NCI-H82 (cell line): Measurements from ENCODE around the gene GPR162.
"Not testable (repeated sequence)": the region's sequence is repeated elsewhere in the genome, so short reads cannot be mapped to it uniquely, and the experiment has no call there.

Experiments
- DNase-seq: peaks from one replicate; lab custom pipeline; 2025; lab: John Stamatoyannopoulos, UW

Gene GPR162

DNA sequence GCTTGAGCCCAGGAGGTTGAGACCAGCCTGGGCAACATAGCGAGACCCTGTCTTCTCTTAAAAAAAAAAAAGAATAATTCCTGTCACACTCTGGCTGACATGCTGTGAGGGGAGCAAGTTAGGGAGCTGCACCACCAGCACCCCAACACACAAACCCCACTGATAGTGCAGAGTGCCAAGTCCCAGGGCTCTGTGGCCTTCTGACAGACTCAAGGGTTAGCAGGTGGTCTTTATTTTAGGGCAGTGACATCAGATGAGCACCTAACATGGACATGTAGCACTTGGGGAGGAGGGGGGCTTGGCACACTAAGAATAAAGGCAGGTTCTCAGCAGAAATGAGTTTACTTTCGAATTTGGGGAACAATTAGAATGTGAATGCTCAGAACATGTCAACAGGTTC is 37.2 kb downstream of the GPR162 start:
- no peak for DNase-seq

DNA sequence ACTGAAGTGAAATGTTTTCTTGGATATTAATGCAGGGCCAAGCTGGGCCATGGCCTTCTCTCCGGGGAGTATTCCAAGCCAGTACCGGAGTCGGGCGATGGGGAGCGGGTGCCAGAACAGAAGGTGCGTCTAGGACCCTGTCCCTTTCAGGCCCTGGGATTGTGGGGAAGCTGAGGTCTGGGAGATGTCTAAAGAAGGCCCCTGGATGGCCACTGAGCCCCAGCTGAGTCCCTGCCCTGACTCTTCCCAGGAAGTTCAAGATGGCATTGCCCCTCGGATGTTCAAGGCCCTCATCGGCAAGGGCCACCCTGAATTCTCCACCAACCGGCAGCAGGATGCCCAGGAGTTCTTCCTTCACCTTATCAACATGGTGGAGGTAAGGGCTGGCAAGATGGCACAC is 38.5 kb downstream of the GPR162 start:
- no peak for DNase-seq

DNA sequence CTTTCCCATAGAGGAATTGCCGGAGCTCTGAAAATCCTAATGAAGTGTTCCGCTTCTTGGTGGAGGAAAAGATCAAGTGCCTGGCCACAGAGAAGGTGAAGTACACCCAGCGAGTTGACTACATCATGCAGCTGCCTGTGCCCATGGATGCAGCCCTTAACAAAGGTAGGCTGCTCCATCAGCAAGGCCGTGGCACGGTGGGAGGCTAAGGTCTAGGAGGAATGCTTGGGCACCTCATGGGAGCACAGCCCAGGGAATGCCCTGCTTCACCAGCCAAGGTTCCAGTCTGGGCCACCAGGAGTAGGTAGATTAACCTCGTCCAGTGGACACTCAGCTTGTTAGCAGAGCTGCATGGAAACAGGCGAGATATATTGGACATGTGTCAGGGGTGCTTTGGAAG is 39.3 kb downstream of the GPR162 start:
- DNase-seq = no peak

DNA sequence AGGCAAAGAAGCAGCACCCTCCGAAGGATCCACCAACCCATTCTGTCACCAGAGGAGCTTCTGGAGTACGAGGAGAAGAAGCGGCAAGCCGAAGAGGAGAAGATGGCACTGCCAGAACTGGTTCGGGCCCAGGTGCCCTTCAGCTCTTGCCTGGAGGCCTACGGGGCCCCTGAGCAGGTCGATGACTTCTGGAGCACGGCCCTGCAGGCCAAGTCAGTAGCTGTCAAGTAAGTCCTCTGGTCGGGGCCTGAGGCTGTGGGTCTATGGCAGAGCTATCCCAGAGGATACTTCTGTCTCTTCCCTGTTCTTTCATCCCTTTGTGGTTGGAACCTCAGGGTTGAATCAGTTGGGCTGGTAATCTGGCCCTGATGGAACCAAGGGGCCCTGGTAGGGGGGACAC is 39.8 kb downstream of the GPR162 start:
- no peak for DNase-seq

DNA sequence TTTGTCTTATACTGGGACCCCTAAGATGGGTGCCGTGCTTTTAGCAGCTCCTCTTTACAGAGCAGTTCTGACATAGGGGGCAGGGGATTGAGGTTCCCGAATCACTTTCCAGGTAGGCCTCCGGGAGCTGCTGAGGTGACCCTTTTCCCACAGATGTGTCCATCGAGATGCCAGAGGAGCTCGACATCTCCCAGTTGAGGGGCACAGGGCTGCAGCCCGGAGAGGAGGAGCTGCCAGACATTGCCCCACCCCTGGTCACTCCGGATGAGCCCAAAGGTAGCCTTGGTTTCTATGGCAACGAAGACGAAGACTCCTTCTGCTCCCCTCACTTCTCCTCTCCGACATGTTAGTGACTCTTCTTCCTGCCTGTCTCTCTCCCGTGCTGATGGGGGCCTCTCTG is 41.4 kb downstream of the GPR162 start:
- DNase-seq = no peak

DNA sequence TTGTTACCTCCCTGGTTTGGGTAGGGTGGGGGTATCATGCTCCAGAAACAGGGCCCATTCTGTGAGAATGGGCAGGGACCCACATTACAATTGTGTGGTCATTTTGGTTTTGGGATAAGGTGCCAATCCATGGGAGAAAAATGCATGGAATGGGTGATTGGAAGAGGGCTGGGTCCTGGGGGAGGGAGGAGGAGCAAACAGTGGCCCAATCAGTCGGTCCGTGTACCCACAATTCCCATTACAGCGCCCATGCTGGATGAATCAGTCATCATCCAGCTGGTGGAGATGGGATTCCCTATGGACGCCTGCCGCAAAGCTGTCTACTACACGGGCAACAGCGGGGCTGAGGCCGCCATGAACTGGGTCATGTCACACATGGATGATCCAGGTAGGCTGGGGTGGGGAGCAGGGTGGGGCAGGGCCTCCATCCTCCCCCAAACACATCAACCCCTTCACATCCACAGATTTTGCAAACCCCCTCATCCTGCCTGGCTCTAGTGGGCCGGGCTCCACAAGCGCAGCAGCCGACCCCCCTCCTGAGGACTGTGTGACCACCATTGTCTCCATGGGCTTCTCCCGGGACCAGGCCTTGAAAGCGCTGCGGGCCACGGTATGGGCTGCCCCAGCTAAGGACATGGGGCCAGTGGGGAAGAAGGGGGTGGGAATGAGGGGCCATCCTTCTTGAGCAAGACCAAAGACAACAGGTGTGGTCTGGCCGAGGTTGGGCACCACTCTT is 42.1 kb downstream of the GPR162 start:
- DNase-seq = no peak

DNA sequence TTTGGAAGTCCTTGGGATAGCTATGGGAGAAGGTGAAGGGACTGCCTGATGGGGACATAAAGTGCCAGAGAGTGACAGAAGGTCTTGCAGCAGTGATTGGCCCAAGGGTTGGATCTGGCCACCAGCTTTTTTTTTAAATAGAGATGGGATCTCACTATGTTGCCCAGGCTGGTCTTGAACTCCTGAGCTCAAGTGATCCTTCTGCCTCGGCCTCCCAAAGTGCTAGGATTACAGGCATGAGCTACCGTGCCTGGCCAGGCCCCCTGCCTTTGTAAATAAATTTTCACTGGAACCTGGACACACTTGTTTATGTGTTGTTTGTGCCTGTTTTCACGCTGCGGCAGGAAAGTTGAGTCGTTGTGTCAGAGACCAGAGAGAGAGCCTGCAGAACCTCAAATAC is 43.7 kb downstream of the GPR162 start:
- not testable (repeated sequence) for DNase-seq

DNA sequence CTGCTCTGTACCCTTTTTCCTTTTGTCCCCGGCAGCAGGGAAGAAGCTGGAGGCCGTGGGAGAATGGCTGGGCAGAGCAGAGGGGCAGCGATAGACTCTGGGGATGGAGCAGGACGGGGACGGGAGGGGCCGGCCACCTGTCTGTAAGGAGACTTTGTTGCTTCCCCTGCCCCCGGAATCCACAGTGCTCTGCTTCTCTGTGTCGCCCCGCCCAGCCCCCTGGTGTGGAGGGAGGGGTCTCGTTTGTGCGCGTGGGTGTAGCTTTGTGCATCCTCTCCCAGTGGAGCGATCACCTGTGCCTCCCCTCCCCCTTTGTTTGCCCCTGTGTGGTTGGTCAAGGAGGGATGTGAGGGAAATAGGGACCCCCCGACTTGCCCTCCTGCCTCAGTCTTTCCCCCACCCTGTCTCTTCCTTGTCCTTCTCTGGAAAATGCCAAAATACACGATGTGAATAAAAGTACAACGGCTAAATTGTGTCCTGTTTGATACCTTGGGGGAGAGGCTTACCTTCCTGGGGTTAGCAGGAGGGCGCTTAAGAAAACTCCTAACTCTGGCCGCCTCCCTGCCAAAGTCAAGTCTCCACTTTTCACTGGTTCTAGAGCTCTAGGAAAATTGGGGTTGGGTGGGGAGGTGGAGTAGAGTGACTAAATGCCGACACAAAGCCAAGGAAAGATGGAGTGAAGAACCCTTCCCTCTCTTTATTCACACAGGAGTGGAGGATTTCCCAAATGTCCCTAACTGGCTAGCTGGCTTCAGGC is 44.7 kb downstream of the GPR162 start:
- peak; percentile 58 for DNase-seq

DNA sequence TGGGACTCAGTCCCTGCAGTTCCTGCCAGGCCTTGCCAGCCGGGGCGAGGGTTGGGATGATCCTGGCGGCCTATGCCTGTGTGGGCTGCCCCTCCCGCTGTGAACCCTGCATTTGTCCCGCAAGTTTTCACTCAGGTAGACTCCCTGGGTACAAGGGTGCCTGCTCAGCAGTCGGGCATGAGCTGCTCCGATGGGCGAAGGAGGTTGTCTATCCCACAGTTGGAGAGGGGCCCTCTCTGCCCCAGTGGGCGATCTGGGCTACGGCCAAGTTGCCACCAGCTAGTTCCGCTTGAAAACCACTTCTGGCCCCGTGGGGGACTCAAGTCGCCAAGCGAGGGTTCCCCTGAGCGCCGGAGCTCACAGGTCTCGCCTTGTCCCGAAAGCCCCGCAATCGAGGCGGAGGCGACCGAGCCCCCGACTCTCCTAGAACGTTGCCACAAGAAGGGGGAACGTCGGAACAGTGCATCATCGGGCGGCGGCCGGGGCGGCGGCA is 45.3 kb downstream of the GPR162 start:
- DNase-seq = no peak

DNA sequence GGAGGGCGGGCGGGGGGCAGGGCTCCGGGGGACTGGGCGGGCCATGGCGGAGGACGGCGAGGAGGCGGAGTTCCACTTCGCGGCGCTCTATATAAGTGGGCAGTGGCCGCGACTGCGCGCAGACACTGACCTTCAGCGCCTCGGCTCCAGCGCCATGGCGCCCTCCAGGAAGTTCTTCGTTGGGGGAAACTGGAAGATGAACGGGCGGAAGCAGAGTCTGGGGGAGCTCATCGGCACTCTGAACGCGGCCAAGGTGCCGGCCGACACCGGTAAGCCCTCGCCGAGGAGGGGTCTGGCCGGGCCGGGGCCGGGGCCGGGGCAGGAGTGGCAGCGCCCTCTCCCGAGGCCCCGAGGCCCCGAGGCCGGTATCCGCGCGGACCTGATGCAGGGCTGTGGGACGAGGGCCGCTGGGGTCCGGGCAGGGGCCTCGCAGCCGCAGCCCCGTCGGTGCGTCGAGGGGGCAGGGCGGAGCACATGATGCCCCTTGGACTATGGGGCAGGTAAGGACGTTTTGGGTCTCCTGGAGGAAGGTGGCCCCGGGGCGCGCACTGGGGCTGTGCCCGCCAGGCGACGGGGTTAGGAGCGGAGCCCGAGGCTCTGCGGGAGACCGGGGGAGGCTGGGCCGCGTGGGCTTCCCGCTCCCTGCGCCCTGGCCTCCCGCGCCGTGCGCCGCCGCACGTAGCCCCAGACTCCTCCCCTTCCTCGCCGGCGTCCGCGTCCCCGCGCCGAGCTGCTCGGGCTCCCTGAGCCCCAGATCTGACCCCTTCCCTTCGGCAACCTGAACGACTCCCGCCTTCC is 46.0 kb downstream of the GPR162 start, which contains the start of gene TPI1:
Gene TPI1 (plus strand): TSS at position 119 of the 798 bp plus-strand sequence. CDS start 36 bp downstream, at position 155.
- DNase-seq = peak; percentile 88

DNA sequence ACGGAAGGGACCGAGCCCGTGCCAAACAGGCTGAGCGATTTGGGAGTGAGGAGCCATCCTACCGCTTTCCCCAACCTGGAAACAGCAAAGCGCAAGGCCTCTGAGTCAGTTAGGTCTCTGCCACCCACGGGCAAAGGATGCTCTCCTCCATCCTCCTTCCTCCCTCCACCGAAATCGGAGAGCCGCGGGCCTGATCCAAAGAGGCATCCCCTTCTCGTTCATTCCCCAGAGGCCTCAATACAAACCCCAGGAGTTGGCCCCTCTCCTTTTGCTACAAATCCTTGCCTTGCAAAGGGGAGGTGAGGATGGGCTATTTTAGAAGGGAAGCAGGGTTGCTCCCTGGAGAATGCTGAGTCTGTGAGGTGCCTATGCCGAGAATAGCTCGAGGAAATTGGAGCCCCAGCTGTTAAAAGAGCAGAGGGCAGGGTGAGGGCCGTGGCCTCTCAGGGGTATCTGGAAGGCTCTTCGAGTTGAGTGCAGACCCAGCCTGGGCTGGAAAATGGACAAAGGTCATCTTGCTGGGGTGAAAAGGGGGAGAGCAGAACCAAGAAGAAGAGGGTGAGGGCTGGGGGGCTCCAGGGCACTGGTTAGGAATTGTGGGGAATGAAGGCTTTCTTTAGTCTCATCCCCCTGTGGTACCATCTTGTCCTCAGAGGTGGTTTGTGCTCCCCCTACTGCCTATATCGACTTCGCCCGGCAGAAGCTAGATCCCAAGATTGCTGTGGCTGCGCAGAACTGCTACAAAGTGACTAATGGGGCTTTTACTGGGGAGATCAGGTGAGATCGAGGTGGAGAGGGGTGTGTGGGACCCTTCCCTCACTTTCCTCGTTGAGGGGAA is 46.8 kb downstream of the GPR162 start:
- DNase-seq = peak; percentile 53

DNA sequence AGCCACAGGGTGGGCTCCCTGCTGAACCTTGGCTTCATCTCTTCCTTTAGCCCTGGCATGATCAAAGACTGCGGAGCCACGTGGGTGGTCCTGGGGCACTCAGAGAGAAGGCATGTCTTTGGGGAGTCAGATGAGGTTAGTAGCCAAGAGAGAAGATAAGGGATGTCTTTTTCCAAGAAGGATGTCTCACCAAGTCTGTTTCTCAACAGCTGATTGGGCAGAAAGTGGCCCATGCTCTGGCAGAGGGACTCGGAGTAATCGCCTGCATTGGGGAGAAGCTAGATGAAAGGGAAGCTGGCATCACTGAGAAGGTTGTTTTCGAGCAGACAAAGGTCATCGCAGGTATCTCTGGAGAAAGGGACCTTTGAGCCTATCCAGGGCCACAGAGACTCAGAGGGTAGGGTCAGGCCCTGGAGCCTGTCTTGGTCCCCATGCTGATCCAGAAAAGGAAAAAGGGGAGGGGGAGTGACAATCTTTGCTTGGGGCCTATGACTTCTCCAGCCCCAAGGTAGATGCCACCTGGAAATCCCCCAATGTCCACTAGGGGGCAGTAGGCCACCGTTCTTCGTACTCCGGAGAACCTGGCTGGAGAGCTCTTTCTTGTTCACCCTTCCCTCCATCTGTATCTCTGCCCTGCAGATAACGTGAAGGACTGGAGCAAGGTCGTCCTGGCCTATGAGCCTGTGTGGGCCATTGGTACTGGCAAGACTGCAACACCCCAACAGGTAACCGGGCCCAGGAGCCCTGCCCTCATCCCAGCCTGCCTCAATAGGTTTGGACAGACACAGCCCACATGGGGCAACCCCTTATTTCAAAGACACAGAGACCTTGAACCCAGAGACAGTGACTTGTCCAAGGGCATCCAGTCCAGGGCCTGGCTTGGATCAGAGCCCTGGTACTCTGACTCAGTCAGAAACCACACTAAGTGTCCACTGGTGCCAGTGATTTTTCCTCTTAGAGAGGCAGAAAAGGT is 47.7 kb downstream of the GPR162 start:
- DNase-seq = peak; percentile 92

DNA sequence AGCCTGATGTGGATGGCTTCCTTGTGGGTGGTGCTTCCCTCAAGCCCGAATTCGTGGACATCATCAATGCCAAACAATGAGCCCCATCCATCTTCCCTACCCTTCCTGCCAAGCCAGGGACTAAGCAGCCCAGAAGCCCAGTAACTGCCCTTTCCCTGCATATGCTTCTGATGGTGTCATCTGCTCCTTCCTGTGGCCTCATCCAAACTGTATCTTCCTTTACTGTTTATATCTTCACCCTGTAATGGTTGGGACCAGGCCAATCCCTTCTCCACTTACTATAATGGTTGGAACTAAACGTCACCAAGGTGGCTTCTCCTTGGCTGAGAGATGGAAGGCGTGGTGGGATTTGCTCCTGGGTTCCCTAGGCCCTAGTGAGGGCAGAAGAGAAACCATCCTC is 48.7 kb downstream of the GPR162 start:
- not testable (repeated sequence) for DNase-seq

DNA sequence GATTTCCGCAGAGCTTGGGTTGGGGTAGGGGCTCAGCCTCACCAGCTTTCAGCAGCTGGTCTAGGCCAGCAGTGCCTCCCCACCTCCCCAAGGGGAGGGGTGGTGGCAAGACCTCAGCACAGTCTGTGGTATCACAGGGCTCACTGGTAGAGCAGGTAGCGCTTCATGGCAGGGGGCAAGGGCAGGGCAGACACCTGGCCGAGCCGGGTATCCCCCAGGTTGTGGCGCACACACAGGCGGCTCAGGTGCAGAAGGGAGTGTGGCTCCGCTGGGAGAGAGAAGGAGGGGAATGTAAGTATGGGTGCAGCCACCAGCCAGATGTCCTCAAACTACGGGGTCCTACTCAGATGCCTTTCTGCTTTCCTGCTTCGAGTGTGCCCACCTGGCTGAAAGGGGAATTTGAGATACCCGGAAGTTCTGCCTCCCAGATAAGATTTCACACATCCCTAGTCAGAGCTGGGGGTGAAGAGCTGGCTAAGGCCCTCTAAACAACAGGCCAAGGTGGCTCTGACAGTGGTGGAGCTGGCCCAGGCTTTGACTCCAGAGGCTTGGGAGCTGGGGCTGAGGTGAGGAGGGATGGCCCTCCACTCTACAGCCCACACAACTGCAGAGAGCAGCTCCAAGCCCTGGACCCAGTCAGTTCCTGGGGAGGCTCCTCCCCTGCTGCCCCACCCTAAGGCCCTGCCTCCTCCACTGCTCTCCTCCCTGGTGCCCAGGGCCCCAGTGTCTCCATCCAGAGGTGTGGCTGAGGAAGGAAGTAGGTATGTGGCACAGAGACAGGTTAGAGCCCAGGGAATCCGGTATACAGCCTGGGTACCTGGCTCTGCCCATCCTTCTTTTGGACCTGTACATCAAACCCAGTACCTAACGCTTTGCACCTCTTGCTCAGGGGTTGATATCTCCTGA is 49.7 kb downstream of the GPR162 start:
- DNase-seq = peak; percentile 65

DNA sequence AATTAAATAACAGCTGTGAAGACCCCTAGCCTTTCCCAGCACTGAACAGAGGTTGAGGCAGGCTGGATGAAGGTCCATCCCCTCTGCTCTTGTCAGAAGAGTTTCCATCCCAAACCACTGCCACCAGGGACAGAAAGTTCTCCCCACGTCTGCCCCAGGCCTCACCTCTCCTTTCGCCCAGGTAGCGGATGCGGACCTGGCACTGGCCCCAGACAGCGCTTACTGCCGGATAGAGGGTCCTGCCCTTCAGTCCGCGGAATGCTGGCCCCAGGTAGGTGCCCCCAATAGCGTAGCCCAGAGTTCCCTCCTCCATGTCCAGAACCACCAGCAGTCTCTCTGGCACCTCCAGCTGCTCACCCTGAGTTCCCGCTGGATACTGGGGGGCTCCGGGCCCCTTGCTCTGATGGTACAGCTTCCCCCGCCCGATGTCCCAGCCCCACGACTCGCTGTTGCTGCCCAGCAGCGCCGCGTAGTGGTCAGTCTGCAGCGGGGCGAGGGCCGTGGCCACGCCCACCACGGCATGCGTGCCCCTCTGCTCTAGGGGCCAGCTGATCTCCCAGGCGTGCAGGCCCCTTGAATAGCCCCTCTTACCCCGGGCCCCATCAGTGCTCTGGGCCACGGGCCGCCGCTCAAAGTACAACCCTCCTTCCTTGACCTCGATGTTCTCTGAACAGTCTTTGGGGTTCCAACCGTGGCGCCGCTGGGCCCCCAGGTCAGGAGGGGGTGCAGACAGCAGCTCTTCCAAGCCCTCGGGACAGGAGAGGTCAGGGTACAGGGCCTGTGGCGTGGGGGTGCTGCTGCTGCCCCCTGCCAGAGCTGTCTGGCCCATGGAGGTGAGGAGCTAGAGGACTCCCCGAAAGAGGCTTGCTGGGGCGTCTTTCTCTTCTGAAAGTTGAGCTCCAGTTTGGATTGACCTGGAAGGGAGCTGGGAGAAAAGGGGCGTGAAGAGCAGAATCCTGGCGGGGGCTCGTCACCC is 50.7 kb downstream of the GPR162 start:
- peak; percentile 92 for DNase-seq

DNA sequence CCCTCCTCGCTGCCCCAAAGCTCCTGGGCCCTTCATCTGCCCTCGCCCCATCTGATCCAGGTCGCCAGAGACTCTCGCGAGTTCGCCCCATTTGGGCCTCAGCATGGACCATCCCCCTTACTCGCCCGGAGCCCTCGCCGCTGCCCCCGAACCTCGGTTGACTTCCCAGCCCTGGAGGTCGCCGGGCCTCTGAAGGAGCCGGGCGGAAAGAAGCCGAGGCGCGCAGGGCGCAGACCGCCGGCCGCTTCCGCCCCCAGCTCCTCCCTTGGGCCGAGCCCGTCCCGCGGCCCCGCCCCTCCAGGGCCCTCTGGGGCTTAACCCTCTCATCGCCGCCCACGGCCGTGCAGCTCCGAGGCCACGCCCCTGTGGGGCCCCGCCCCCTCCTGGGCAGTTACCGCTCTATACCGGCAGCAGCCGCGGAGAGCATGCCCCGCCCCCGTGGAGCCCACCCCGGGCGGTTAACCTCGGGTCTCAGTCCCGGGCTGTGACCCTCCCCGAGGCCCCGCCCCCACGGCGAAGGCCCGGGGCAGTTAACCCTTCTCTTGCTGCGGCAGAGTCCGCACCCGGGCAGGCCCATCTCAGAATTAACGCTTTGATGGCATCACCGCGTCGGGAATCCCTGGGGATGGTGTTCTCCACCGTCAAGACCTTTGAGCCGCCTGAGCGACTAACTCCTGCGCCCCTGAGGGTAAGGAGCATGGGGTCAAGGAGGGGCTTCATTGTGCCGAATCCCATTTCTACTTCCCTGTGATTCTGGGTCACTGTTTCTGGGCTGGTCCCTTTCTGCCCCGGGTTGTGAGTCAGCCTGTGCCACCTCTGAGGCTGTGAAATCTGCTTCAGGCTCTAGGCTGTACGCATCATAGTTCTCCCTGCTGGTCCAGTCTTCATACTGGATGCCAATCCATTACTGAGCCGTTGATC is 51.7 kb downstream of the GPR162 start, which contains the start of gene SPSB2:
Gene SPSB2 (minus strand): TSS at position 210 of the 921 bp plus-strand sequence. CDS start 402 bp downstream, outside the sequence.
- DNase-seq = peak; percentile 99

DNA sequence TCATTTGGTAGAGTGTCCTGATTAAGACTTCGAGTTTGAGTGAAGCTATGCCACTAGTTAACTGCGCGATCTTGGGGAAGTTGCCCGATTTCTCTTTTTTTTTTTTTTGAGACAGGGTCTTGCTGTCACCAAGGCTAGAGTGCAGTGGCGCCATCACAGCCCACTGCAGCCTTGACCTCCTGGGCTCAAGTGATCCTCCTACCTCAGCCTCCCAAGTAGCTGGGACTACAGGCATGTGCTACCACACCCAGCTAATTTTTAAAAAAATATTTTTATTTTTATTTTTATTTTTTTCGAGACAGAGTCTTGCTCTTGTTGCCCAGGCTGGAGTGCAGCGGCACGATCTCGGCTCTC is 52.4 kb downstream of the GPR162 start:
- not testable (repeated sequence) for DNase-seq
